HepG2 (cell line): ENCODE results near the gene RASSF4. TPM values are rescaled to one million over a fixed set of nuclear protein-coding genes. Genes with fewer than 3 reads are reported as not detected.
A peak's percentile ranks its signal among the peaks of the same experiment; 100 is the strongest.

ENCODE experiments used
- ATF7 ChIP-seq, 2 experiments: fragments of 450-650 bp in 1 of 2; sonication (generic) in 1 of 2; formaldehyde crosslinking in 1 of 2; IDR thresholded peaks; 2 replicates each; pipeline versions ENCODE4 v1.4.0 to v1.6.1; 2016 to 2020; ENCODE audit warnings: antibody characterized with exemption in 1 of 2, mild to moderate bottlenecking in 1 of 2, missing genetic modification reagents in 1 of 2
- DNMT1 ChIP-seq: sonication (generic); formaldehyde crosslinking; IDR thresholded peaks from 2 replicates; pipeline ENCODE4 v1.5.1; 2020; ENCODE audit warnings: mild to moderate bottlenecking, missing genetic modification reagents
- FLYWCH1 ChIP-seq: sonication (generic); formaldehyde crosslinking; IDR thresholded peaks from 2 replicates; pipeline ENCODE4 v1.8.1; 2023; ENCODE audit warnings: mild to moderate bottlenecking, missing genetic modification reagents
- FOXC1 ChIP-seq: sonication (generic); formaldehyde crosslinking; IDR thresholded peaks from 2 replicates; pipeline ENCODE4 v1.8.0; 2022; ENCODE audit warnings: mild to moderate bottlenecking, missing genetic modification reagents, borderline replicate concordance
- MAFF ChIP-seq: IDR thresholded peaks from 2 replicates; pipeline ENCODE4 v1.6.1; 2011; ENCODE audit warnings: low read depth, low read length, improper control_type of control experiment
- MAZ ChIP-seq, 2 experiments: sonication (generic) in 1 of 2; formaldehyde crosslinking in 1 of 2; IDR thresholded peaks; 2 replicates each; pipeline versions ENCODE4 v1.5.0 to v1.6.1; 2012 to 2020; ENCODE audit warnings: low read depth in 2 of 2, mild to moderate bottlenecking in 2 of 2, borderline replicate concordance in 1 of 2, improper control_type of control experiment in 1 of 2, low read length in 1 of 2, missing genetic modification reagents in 1 of 2, moderate library complexity in 1 of 2
- PAWR ChIP-seq: sonication (generic); formaldehyde crosslinking; IDR thresholded peaks from 2 replicates; pipeline ENCODE4 v1.4.0; 2020; ENCODE audit warnings: missing genetic modification reagents, mild to moderate bottlenecking, borderline replicate concordance
- PLRG1 ChIP-seq: fragments of 450-650 bp; conservative IDR thresholded peaks from 2 replicates; pipeline ENCODE4 v1.6.1; 2016
- TBP ChIP-seq: sonication (generic); formaldehyde crosslinking; IDR thresholded peaks from 2 replicates; pipeline ENCODE4 v1.5.0; 2020; ENCODE audit warnings: missing genetic modification reagents
- ZC3H4 ChIP-seq: sonication (generic); formaldehyde crosslinking; IDR thresholded peaks from 2 replicates; pipeline ENCODE4 v1.4.0; 2020; ENCODE audit warnings: missing genetic modification reagents, borderline replicate concordance
- ZFP82 ChIP-seq: sonication (generic); formaldehyde crosslinking; IDR thresholded peaks from 2 replicates; pipeline ENCODE4 v1.5.1; 2020; ENCODE audit warnings: mild to moderate bottlenecking, missing genetic modification reagents, borderline replicate concordance
- ZFP90 ChIP-seq: sonication (generic); formaldehyde crosslinking; IDR thresholded peaks from 2 replicates; pipeline ENCODE4 v1.8.0; 2022; ENCODE audit warnings: missing genetic modification reagents, mild to moderate bottlenecking, inconsistent platforms, borderline replicate concordance
- ZNF232 ChIP-seq: sonication (generic); formaldehyde crosslinking; IDR thresholded peaks from 2 replicates; pipeline ENCODE4 v1.4.0; 2020; ENCODE audit warnings: missing genetic modification reagents, borderline replicate concordance
- ZNF605 ChIP-seq: sonication (generic); formaldehyde crosslinking; IDR thresholded peaks from 2 replicates; pipeline ENCODE4 v1.8.0; 2022; ENCODE audit warnings: mild to moderate bottlenecking, missing genetic modification reagents
- ZNF83 ChIP-seq: sonication (generic); formaldehyde crosslinking; IDR thresholded peaks from 2 replicates; pipeline ENCODE4 v1.4.0; 2020; ENCODE audit warnings: missing genetic modification reagents, mild to moderate bottlenecking, borderline replicate concordance
- ZSCAN12 ChIP-seq: sonication (generic); formaldehyde crosslinking; IDR thresholded peaks from 2 replicates; pipeline ENCODE4 v1.9.0; 2021; ENCODE audit warnings: mild to moderate bottlenecking, missing genetic modification reagents
- polyA plus RNA-seq, 8 experiments: library from polyadenylated mRNA; depleted of rRNA in 3 of 8; stranded (reverse) in 7 of 8; unstranded in 1 of 8; fragments of >200 nt; fragmentation: Illumina TruSeq in 4 of 8; extraction: Trizol in 4 of 8; gene quantifications; 2 replicates each; pipeline versions ENCODE4 v1.2.1 to v1.2.3, GENCODE V29; 2011 to 2016; ENCODE audit warnings: low read depth in 4 of 8, missing spikeins in 1 of 8, mixed read lengths in 1 of 8; ENCODE audit not compliant: insufficient read depth in 1 of 8
- total RNA-seq, 5 experiments: library from RNA; depleted of rRNA; stranded (reverse); fragments of >200 nt; fragmentation: Illumina TruSeq; extraction: Trizol; gene quantifications; 2 replicates each; pipeline ENCODE4 v1.2.3, GENCODE V29; 2016; ENCODE audit warnings: low read depth in 1 of 5
- TF ChIP-seq, protein P1 (sequence below): IDR thresholded peaks from 2 replicates; pipeline ENCODE4 v1.6.1; 2016; ENCODE audit warnings: low read depth, missing genetic modification reagents, missing compliant biosample characterization
- TF ChIP-seq, protein P2 (sequence below): sonication (generic); formaldehyde crosslinking; IDR thresholded peaks from 2 replicates; pipeline ENCODE4 v1.4.0; 2020; ENCODE audit warnings: mild to moderate bottlenecking, missing genetic modification reagents

Gene RASSF4
- total and polyA plus RNA-seq, 2 of the 13 experiments (the other 11 are each of a cell fraction or from before 2014, with no cell fraction given) = 34.0 to 51.7 TPM

DNA sequence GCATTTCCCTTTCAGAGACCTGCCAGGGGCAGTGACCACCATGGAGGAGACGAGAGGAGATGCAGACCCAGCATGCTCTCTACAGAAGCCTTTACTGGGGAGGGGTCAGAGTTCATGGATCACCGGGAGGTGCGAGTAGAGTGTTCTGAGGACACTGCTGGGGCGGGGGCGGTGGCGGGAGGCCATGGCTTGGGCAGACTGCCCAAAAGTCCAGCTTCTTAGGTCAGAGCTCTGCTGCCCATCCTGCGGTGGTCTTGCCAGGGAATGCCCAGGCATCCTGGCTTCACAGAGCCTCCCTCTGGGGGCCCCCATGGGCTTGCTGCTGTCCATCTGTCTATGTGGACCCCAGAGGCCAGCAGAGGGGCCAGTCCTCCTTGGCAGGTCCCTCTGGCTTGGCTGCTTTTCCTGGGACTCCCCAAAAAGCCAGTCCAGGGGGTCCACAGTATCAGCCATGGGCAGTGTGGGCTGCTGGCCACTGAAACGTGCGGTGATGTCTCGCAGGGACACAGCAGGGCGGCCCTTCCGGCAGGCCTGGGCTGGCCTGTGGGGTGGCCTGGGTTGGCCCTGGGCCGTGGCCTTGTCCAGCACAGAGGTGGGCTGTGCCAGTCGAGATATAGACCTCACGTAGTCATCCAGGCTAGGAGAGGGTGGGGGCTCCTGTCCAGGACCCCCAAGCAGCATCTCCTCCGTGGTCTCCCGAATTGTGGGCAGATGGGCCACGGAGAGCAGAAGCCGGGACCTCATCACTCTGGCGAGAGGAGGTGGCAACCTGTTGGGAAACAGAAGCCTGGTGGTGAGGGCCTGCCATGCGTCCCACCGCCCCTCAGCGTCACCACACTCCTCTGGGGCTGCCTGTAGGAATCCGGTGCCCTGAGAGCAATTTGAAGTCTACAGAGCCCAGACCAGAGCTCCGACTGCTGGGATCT is 17.9 kb downstream of the RASSF4 start (continued):
- TF ChIP-seq, protein P1, sequence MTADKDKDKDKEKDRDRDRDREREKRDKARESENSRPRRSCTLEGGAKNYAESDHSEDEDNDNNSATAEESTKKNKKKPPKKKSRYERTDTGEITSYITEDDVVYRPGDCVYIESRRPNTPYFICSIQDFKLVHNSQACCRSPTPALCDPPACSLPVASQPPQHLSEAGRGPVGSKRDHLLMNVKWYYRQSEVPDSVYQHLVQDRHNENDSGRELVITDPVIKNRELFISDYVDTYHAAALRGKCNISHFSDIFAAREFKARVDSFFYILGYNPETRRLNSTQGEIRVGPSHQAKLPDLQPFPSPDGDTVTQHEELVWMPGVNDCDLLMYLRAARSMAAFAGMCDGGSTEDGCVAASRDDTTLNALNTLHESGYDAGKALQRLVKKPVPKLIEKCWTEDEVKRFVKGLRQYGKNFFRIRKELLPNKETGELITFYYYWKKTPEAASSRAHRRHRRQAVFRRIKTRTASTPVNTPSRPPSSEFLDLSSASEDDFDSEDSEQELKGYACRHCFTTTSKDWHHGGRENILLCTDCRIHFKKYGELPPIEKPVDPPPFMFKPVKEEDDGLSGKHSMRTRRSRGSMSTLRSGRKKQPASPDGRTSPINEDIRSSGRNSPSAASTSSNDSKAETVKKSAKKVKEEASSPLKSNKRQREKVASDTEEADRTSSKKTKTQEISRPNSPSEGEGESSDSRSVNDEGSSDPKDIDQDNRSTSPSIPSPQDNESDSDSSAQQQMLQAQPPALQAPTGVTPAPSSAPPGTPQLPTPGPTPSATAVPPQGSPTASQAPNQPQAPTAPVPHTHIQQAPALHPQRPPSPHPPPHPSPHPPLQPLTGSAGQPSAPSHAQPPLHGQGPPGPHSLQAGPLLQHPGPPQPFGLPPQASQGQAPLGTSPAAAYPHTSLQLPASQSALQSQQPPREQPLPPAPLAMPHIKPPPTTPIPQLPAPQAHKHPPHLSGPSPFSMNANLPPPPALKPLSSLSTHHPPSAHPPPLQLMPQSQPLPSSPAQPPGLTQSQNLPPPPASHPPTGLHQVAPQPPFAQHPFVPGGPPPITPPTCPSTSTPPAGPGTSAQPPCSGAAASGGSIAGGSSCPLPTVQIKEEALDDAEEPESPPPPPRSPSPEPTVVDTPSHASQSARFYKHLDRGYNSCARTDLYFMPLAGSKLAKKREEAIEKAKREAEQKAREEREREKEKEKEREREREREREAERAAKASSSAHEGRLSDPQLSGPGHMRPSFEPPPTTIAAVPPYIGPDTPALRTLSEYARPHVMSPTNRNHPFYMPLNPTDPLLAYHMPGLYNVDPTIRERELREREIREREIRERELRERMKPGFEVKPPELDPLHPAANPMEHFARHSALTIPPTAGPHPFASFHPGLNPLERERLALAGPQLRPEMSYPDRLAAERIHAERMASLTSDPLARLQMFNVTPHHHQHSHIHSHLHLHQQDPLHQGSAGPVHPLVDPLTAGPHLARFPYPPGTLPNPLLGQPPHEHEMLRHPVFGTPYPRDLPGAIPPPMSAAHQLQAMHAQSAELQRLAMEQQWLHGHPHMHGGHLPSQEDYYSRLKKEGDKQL (CRISPR knock-in tag) = 0 out of 2 replicates have a peak, but pooled peaks have one; percentile 5
- TF ChIP-seq PLRG1 = no peak
- peak; percentile 73; the same call in 1 of the 2 replicates for TF ChIP-seq ZFP82 (CRISPR knock-in tag)
- TF ChIP-seq ZNF83 (CRISPR knock-in tag) = peak; percentile 3; the same call in 1 of the 2 replicates
- TF ChIP-seq ZNF605 (CRISPR knock-in tag) = no peak
- no peak for TF ChIP-seq DNMT1 (CRISPR knock-in tag)
- TF ChIP-seq TBP (CRISPR knock-in tag) = 0 out of 2 replicates have a peak, but pooled peaks have one; percentile 56
- TF ChIP-seq MAZ (IDR thresholded peaks at IDR 0.05; ENCODE audit: borderline replicate concordance, low read depth, low read length) = no peak
- no peak for TF ChIP-seq MAZ (CRISPR knock-in tag; IDR thresholded peaks at IDR 0.05; ENCODE audit: low read depth)
- TF ChIP-seq, protein P2, sequence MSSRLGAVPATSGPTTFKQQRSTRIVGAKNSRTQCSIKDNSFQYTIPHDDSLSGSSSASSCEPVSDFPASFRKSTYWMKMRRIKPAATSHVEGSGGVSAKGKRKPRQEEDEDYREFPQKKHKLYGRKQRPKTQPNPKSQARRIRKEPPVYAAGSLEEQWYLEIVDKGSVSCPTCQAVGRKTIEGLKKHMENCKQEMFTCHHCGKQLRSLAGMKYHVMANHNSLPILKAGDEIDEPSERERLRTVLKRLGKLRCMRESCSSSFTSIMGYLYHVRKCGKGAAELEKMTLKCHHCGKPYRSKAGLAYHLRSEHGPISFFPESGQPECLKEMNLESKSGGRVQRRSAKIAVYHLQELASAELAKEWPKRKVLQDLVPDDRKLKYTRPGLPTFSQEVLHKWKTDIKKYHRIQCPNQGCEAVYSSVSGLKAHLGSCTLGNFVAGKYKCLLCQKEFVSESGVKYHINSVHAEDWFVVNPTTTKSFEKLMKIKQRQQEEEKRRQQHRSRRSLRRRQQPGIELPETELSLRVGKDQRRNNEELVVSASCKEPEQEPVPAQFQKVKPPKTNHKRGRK (CRISPR knock-in tag) = no peak; the same call in 1 of the 2 replicates
- TF ChIP-seq ATF7 (IDR thresholded peaks at IDR 0.05) = no peak
- TF ChIP-seq ATF7 (CRISPR knock-in tag; IDR thresholded peaks at IDR 0.05) = no peak
- no peak for TF ChIP-seq ZNF232 (CRISPR knock-in tag)
- no peak for TF ChIP-seq ZFP90 (CRISPR knock-in tag)
- no peak; the same call in 1 of the 2 replicates for TF ChIP-seq FOXC1 (CRISPR knock-in tag)
- TF ChIP-seq PAWR (CRISPR knock-in tag) = no peak
- TF ChIP-seq MAFF = no peak
- 0 out of 2 replicates have a peak, but pooled peaks have one; percentile 20 for TF ChIP-seq ZSCAN12
- 0 out of 2 replicates have a peak, but pooled peaks have one; percentile 4 for TF ChIP-seq FLYWCH1 (CRISPR knock-in tag)
- 0 out of 2 replicates have a peak, but pooled peaks have one; percentile 2 for TF ChIP-seq ZC3H4
